GM18517 (cell line): ENCODE results near the gene MST1.

Experiments
- ATAC-seq: cut with Tn5 transposase; IDR thresholded peaks from one replicate; pipeline ENCODE4 v1.9.1; 2021; ENCODE audit warnings: mild to moderate bottlenecking, moderate library complexity; ENCODE audit not compliant: unreplicated experiment

MST1 gene

DNA sequence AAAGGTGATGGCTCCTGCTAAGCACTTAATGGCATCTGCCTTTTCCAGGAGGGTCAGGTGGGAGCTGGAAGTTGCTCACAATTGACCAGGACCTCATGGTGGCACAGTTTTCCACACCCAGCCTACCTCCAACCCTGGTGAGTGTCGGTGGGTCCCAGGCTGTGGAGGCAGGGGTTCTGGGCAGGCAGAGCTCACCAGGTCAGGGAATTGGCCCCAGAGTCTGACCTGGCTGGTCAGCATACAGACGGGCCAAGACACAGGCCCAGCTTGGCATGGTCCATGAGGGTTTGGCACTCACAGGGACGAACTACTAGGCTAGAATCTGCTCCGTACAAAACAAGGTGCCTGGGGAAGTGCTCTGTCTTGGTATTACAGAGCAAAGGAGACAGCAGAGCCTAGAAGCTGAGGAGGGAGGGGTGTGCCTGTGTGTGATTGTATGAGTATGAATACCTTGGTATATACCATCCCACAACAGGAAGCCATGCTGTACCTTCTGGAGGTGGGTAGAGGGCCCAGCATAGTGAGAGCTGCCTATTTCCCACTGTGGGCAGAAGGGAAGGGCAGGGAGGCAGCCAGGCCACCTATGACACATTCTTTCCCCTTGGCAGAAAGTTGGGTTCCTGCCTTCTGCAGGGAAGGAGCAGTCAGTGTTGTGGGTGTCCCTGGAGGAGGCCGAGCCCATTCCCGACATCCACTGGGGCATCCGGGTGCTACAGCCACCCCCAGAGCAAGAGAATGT lies 8.6 kb downstream of the MST1 start:
- no peak for ATAC-seq

DNA sequence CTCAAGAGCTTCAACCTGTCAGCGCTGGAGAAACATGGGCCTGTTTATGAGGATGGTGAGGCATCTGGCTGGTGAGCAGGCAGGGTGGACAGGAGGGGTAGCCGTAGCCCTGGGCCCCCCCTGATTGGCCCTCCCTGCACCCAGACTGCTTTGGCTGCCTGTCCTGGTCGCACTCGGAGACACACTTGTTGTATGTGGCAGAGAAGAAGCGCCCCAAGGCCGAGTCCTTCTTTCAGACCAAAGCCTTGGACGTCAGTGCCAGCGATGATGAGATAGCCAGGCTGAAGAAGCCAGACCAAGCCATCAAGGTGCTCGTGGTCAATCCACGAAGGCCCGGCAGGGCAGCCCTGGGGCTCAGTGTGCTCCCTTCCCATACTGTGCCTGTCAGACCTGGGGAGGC lies 13.4 kb downstream of the MST1 start:
- no peak for ATAC-seq

DNA sequence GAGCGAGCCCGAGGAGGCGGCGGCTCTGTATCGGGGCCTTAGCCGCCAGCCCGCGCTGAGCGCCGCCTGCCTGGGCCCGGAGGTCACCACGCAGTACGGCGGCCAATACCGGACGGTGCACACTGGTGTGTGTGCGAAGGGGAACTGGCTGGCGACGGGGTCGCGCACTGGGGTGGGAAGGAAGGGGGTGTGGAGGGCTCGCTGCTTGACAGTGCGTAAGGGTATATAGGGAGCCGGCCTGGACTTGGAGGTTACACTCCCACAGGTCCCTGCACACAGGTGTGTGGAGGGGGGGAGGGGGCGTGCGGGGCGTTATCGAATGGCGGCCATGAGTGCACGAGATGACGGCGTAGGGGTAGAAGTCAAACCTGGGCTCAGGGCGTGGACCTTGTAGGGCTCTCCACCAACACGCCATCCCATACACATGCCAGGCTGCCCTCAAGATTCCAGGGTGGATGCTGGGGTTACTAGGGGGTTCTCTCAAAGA lies 14.7 kb downstream of the MST1 start:
- peak; percentile 37 for ATAC-seq

DNA sequence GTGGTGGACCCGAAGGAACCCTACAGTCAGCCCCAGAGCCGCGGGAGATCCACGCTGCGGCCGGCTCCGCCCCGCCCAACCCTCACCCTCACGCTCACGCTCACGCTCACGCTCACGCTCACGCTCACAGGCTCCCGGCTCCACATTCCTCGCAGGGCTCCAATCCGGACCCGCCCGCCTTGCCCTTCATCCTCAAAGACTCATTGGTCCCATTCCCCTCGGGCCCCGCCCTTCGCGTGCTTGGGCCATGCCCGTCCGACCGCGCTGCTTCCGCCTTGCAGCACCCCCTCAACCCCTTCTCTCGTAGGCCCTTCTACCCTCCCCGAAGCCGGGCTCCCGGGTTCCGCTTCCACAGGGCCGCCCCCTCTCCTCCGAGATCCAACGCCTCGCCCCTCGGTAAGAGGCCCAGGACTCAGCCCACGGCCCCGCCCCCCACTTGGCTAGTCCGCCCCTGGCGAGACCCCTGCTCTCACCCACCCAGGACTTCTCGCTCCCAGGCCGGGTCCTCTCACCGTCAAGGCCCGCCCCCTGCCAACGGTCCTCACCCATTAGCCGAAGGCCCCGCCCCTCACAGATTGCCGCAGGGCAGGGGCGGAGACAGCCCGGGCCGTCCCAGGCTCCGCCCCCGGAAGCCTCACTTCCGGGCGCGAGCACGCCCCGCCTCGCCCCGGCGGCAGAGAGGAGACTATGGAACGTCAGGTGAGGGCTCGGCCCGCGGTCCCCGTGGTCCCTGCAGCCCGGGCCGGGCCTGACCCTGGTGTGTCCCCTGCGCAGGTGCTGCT lies 15.4 kb downstream of the MST1 start, which contains the start of gene APEH:
TSS of gene APEH (plus strand) at position 637 of the 782 bp plus-strand sequence. CDS start at position 688, 51 bp downstream.
- ATAC-seq, result peak; percentile 73

DNA sequence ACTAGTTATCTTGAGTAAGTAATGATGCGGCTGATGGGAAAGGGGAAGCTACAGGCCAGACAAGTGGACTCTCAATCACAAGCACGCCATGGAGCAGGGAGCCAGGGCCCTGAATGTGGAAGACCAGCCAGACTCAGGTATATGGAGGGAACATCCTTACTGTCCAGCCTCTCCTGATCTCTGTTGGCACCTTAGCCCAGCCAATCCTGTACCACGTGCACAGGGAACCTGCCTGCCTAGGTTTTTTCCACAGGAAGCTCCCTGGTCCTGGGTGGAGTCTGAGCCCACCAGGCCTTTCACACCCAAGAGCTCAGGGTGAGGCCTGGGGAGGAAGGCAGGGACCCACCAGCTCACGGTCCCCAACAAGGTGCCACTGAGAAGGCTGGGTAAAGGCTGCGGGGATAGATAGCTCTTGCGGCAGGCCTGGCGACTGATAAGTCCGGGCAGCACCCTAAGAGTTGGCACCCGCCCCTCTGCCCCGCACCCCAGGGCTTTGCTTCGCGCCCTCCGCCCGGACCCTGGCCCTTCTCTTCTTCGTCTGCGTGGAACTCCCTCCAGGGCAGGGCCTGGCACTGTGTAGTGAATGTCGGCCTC lies 16.1 kb downstream of the MST1 start:
- ATAC-seq, result no peak

DNA sequence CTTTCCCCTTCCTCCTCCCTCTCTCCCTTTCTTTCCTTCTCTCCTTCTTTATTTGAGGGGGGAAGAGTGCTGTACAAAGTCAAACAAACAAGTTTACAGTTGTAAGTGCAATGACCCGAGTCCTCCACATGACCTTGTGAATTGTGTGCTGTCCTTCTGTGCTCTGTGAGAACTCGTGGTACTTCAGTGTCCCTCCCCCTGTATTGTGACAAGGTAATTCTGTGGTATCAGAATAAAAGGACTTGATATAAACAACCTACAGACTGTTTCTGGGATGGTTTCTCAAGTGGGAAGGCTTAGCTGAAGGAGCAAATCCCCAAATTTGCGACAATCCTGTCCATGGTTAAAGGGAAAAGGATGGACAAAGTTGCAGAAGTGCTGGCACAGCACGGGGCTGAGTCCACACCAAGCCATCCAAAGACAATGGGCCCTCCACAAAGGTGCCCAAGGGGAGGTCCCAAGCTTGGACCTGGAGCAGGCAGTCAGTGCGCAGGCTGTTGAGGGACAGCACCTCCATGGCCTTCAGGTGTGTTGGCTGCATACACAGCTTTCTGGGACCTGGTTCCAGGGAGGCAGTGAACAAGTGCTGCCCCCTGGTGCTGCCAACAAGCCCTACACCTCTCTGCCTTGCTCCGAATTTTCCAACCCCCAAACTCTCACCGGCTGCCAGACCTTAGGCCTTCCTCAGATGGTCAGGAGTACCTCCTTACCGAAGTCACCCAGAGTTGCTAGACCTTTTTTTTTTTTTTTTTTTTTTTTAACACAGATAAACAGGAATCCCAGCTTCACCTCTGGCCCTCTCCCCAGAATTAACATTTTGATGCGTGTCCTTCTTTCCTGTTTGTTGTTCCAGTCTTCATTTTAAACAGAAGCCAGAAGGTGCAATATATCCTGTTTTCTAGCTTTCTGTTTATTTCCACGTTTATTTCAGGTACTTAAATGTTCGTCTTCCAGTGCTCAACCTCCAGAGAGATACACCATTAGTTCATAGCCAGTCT lies 17.7 kb downstream of the MST1 start:
- ATAC-seq, result no peak

DNA sequence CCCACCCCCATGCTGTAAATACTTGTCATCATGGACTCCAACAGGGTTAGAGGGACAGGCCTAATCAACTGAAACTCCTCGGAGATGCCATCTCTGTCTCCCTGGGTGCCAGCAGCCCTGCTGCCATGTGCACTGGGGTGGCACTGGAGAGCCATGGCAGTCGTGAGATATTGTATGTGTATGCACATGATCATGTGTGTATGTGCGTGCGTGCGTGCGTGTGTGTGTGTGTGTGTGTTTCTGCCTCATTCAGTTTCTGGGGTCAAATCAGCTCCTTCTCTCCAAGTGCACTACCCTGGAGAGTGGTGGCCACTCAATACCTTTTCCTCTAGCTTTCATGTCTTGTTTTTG lies 18.4 kb downstream of the MST1 start:
- ATAC-seq, result no peak

DNA sequence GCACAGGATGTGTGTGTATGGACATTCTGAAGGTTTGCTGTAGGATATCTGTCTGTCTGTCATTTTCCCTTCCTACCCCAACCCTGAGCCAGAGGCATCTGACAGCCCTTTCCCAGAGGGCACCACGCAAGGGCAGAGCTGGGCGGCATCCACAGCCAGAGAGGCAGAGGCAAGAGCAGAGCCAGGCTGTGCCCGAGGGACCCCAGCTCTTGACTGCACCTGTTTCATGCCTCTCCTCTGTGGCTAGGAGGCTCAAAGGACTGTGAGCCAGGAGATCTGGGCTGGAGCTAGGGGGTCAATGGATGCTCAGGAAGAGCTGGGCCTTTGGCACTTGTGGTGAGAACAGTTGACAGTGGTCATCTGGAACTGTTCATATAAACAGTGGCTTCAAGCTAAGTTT lies 19.9 kb downstream of the MST1 start:
- ATAC-seq, result no peak

DNA sequence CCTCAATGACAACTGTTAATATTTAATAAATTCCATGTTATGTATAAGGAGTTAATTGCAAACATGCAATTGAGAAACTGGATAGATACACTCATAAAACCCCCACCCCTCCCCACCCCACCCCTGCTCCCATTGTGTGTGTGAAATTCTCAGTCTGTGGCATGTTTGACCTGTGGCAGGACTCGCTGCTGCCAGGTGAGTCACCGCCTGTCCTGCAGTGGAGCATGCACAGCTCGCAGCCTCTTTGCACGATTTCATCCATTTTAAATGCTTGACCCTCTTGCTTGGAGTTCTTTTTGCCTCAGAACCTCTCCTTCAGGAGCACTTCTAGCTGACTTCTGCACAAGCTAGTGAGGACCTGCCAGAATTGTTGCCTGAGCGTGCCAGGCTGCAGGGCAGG lies 20.4 kb downstream of the MST1 start:
- no peak for ATAC-seq

DNA sequence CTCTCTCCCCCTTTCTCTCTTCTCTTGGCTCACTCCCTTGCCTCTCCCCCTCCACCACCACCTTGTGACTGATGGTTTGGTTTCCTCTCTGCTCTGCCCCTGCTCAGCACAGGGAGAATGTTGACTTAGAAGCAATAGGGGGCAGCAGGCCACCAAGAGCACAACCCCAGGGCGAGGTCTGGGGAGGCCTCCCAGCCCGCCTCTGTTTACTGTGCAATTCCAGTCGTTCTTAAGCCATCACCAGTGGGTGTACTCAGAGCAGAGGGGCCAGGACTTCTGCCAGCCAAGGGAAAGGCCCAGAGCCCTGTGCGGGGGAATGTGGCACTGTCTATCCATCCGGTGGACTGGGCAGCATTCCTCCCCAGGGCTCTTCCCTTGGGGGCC lies 20.9 kb downstream of the MST1 start:
- ATAC-seq, result no peak

DNA sequence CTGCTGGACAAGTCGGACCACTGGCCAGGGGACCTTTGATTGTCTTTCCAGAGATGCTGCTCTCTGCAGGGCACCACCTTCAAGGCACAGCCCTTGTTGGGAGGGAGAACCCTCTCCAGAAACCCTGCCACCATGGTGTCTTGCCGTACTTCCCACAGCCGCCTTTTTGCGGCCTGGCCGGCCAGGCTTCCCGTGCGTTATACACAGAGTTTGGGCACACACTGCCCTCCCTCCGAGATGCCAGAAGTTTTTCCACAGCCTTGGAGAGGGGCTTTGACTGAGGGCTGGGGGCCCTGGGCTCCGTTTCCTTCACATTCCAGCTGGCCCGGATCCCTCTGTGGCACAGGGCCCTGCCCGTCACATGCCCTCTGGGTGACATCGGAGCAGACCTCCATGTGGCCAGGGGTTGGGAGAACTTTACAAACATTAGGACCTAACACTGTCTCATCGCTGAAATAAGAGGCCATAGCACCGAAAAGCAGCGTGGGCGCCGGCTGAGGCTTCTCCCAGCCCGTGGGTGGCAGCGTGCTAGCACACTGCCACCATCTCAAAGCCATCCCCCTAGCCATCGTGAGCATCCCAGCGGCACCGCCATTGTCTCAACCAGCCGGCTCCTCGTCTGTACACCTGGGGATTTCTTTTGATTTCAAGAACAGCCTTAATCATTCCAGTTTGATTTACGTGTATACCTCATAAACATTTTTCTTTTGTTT lies 21.4 kb downstream of the MST1 start:
- no peak for ATAC-seq

DNA sequence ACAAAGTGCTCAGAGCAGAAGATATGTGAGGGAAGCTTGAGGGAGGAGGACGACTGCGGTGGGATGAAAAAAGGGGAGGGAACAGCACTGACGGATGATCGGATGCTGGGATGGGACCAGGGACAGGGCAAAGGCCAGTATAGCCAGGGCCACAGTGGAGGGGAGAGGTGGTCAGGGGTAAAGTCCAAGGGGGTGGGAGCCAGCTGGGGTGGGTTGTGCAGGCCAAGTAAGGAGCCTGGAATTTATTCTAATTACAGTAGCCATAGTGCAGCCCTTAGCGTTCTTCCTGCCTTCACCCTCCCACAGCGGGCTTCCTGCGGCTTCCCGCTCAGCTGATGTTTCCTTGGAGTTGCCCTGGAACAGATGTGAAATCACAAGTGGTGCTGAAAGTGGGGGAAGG lies 22.7 kb downstream of the MST1 start:
- ATAC-seq, result no peak

DNA sequence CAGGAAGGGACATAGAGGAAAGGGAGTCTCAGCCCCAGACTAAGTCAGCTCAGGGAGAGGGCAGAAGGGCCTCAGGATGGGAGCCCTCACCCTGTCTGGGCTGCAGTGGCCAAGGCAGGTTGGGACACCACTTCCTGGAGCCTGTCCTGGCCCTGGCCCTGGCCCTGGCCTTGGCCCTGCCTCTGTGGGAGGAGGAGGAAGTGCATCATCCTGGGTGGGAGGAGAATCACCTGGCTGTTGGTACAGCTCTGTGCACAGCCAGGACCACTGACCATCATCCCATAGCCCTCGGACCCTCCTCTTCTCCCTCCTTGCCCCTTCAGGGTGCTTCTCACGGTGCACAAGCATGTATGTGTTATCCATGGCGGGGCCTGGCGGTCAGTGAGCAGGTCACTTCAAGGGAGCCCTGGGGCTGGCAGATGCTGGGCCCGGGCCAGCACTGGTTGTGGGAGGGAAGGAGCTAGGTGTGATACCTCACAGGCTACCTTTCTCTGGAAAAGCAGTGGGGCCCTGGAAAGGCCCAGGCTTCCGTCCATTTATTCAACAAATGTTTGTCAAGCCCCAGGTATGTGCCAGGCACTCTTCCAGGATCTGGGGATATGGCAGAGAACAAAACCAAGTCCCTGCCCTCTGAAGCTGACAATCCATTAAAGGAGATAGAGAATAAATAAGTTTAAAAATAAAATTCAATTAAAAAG lies 23.3 kb downstream of the MST1 start:
- ATAC-seq, result no peak

DNA sequence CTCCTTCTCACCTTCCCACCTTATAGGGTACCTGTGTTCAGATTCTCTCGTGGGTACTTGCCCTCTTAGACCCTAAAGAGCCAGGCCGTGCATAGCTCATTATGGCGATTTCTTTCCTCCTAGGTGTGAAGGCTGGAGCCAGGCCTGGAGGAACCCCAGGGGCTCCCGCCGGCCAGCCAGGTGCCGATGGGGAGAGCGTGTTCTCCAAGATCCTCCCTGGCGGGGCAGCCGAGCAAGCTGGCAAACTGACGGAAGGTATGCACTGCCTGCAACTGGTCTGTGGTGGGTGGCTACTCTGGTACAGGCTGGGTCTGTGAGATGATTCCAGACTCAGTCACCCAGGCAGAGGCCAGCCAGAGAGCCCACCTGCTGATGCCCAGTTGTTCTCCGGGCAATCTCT lies 25.0 kb downstream of the MST1 start:
- ATAC-seq, result no peak

DNA sequence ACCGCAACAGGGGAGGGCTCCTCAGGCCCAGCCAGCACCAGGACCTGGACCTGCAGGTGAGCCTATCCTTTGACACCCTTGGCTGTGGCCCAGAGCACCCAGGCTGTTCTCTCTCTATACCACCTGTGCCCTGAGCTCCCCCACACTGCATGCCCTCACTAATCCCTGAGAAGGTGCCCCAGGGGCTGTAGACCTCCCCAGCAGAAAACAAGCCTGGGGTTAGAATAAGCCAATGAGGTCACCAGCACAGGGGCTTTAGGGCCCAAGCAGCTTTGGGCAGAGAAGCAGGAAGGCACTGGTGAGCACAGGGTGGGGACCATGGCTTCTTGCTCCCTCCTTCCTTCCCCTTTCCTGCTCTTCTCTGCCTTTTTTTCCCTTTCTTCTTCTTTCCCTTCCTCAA lies 25.4 kb downstream of the MST1 start:
- no peak for ATAC-seq

DNA sequence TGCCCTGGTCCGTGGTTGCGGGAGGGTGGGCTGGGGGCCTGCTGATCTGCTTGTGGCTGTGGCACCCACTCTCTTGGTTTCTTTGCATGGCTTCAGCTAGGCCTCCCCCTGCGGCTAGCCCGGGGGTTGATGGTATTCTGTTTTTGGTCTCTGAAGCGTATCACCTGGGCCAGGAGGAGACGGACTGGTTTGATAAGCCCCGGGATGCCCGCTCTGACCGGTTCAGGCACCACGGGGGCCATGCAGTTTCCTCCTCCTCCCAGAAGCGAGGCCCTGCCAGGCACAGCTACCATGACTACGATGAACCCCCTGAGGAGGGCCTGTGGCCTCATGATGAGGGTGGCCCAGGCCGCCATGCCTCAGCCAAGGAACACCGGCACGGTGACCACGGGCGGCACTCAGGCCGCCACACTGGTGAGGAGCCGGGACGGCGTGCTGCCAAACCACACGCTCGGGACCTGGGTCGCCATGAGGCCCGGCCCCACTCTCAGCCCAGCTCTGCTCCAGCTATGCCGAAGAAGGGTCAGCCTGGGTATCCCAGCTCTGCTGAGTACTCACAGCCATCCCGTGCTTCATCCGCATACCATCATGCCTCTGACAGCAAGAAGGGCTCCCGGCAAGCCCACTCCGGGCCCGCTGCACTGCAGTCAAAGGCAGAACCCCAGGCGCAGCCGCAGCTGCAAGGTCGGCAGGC lies 26.4 kb downstream of the MST1 start:
- no peak for ATAC-seq

DNA sequence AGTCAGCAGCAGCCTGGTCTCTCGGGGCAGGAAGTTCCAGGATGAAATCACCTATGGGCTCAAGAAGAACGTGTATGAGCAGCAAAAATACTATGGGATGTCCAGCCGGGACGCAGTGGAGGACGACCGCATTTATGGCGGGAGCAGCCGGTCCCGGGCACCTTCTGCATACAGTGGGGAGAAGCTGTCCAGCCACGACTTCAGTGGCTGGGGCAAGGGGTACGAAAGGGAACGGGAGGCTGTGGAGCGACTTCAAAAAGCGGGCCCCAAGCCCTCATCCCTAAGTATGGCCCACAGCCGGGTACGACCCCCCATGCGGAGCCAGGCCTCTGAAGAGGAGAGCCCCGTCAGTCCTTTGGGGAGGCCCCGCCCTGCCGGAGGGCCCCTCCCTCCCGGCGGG lies 27.3 kb downstream of the MST1 start:
- no peak for ATAC-seq

DNA sequence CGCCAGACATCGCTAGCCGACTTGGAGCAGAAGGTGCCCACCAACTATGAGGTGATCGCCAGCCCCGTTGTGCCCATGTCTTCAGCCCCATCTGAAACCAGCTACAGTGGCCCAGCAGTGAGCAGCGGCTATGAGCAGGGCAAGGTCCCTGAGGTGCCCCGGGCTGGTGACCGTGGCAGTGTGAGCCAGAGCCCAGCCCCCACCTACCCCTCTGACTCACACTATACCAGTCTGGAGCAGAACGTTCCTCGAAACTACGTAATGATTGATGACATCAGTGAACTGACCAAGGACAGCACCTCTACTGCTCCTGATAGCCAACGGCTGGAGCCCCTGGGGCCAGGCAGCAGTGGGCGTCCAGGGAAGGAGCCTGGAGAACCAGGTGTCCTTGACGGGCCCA lies 28.0 kb downstream of the MST1 start:
- ATAC-seq, result no peak

DNA sequence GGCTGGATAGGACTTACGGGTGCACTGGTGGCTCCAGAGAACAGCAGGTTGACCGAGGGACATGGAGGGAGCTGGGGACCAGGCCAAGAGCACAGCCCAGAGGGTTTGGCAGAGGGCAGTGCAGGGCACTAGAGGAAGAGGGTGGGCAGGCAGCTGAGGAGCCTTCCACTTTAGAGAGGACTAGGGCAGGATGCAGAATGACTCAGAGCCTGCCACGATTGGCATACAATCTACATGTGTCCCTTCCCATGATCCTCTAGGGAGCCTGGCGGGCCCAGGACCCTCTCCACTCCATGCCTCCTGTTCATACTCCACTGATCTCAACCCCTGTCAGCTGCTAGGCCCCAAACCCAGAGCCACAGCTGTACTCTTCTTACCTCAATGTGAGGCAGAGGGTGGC lies 29.5 kb downstream of the MST1 start:
- ATAC-seq, result no peak
